ENCODE data around the gene CEACAM21.

CEACAM21 gene

GRCh38 chr19:41546961-41547360, 29.0 kb upstream of the CEACAM21 start:
- CTCF ChIA-PET = interaction anchor here (0.6 to 3.8 kb wide), 9 partner anchors 18 to 284 kb away, joined by 3 to 23 read pairs (median 4); no protein-coding TSS in a partner anchor
- TF ChIP-seq ZNF837 (tag by site-specific recombination; IDR thresholded peaks at IDR 0.05) (no peak), ZNF571 (tag by site-specific recombination; IDR thresholded peaks at IDR 0.05) (no peak), HOXC10 (CRISPR knock-in tag; IDR thresholded peaks at IDR 0.05) (no peak), ZNF157 (tag by site-specific recombination; IDR thresholded peaks at IDR 0.05) (no peak), ZNF112 (tag by site-specific recombination; IDR thresholded peaks at IDR 0.05) (no peak), ZNF558 (tag by site-specific recombination; IDR thresholded peaks at IDR 0.05) (no peak), INSM2 (tag by site-specific recombination; IDR thresholded peaks at IDR 0.05) (no peak), ZNF776 (tag by site-specific recombination; IDR thresholded peaks at IDR 0.05; ENCODE audit: borderline replicate concordance) (no peak), TSHZ1 (tag by site-specific recombination; IDR thresholded peaks at IDR 0.05; ENCODE audit: borderline replicate concordance) (no peak), ZNF394 (tag by site-specific recombination; IDR thresholded peaks at IDR 0.05; ENCODE audit: borderline replicate concordance) (no peak), ZBTB7A (tag by site-specific recombination; IDR thresholded peaks at IDR 0.05; ENCODE audit: low read depth) (no peak)
- H3K4me3 ChIP-seq (ENCODE audit: low read depth, low read length) = no peak overlapping the region
- no peaks in the 10 kb centered on the region for H3K36me3 ChIP-seq (ENCODE audit: control insufficient read depth in 2 of 2, insufficient read depth in 1 of 2, low read length in 2 of 2)
- POLR2A ChIA-PET = interaction anchor here (0.7 kb wide), 1 partner anchor 16 kb away, joined by 7 read pairs; no protein-coding TSS in a partner anchor
- H3K9me3 ChIP-seq (ENCODE audit: control insufficient read depth, insufficient read depth, low read depth, low read length) = no peaks in the 10 kb centered on the region
- H3K4me1 ChIP-seq (ENCODE audit: control insufficient read depth, insufficient read depth, low read length) = peaks cover 15% of the 10 kb centered on the region
- no peak overlapping the region for H3K27ac ChIP-seq (ENCODE audit: extremely low read depth, low read depth, low read length)

GRCh38 chr19:41547569-41547968, 28.4 kb upstream of the CEACAM21 start:
- Histone ChIP-seq H3K27ac (ENCODE audit: extremely low read depth, low read depth, low read length) (no peak overlapping the region), H3K4me1 (ENCODE audit: control insufficient read depth, insufficient read depth, low read length) (peaks cover 17% of the 10 kb centered on the region), H3K36me3 (ENCODE audit: control insufficient read depth in 2 of 2, insufficient read depth in 1 of 2, low read length in 2 of 2) (no peaks in the 10 kb centered on the region), H3K9me3 (ENCODE audit: control insufficient read depth, insufficient read depth, low read depth, low read length) (no peaks in the 10 kb centered on the region), H3K4me3 (ENCODE audit: low read depth, low read length) (no peak overlapping the region)
- ChIA-PET POLR2A (interaction anchor here (0.7 kb wide), 1 partner anchor 16 kb away, joined by 7 read pairs; no protein-coding TSS in a partner anchor), CTCF (interaction anchor here (0.6 to 3.8 kb wide), 12 partner anchors 9 to 285 kb away, joined by 4 to 23 read pairs (median 5); no protein-coding TSS in a partner anchor)
- TF ChIP-seq REPIN1 (tag by site-specific recombination; IDR thresholded peaks at IDR 0.05; ENCODE audit: low read depth) (no peak), FEZF1 (tag by site-specific recombination; IDR thresholded peaks at IDR 0.05) (no peak), SCRT2 (tag by site-specific recombination; IDR thresholded peaks at IDR 0.05) (peak; percentile 43; the same call in 1 of the 2 replicates), GLIS1 (tag by site-specific recombination; IDR thresholded peaks at IDR 0.05) (peak; percentile 32; the same call in 1 of the 2 replicates), ZNF660 (tag by site-specific recombination; IDR thresholded peaks at IDR 0.05) (no peak), GLI2 (tag by site-specific recombination; IDR thresholded peaks at IDR 0.05; ENCODE audit: borderline replicate concordance, low read depth) (no peak)

GRCh38 chr19:41548047-41548446, 27.9 kb upstream of the CEACAM21 start:
- ChIA-PET POLR2A (no interaction called here), CTCF (interaction anchor here (0.9 to 3.8 kb wide), 11 partner anchors 9 to 158 kb away, joined by 3 to 23 read pairs (median 7); no protein-coding TSS in a partner anchor)
- H3K4me1 ChIP-seq (ENCODE audit: control insufficient read depth, insufficient read depth, low read length) = peaks cover 17% of the 10 kb centered on the region
- H3K36me3 ChIP-seq (ENCODE audit: control insufficient read depth in 2 of 2, insufficient read depth in 1 of 2, low read length in 2 of 2) = no peaks in the 10 kb centered on the region
- H3K4me3 ChIP-seq (ENCODE audit: low read depth, low read length) = no peak overlapping the region
- no peak overlapping the region for H3K27ac ChIP-seq (ENCODE audit: extremely low read depth, low read depth, low read length)
- H3K9me3 ChIP-seq (ENCODE audit: control insufficient read depth, insufficient read depth, low read depth, low read length) = no peaks in the 10 kb centered on the region
- TF ChIP-seq ZBTB20 (tag by site-specific recombination; IDR thresholded peaks at IDR 0.05) (no peak), ZNF19 (tag by site-specific recombination; IDR thresholded peaks at IDR 0.05; ENCODE audit: low read depth) (no peak), HOXC10 (CRISPR knock-in tag; IDR thresholded peaks at IDR 0.05) (no peak), ZBTB6 (tag by site-specific recombination; IDR thresholded peaks at IDR 0.05) (no peak), KLF9 (tag by site-specific recombination; IDR thresholded peaks at IDR 0.05; ENCODE audit: low read depth) (no peak), HIC1 (tag by site-specific recombination; IDR thresholded peaks at IDR 0.05) (no peak), ZNF311 (tag by site-specific recombination; IDR thresholded peaks at IDR 0.05; ENCODE audit: borderline replicate concordance) (no peak), ZSCAN16 (tag by site-specific recombination; IDR thresholded peaks at IDR 0.05) (no peak), SP2 (tag by site-specific recombination; IDR thresholded peaks at IDR 0.05) (no peak)

All from HEK293 (cell line).